Measurements from ENCODE around the gene BMPR1A. TPM values are rescaled to one million over a fixed set of nuclear protein-coding genes. Genes with fewer than 3 reads are reported as not detected.

The BMPR1A gene
- total and polyA plus RNA-seq, 9 of the 15 experiments (the other 6 are each of a cell fraction or from before 2014, with no cell fraction given) = 1.6 to 17.5 (median 9.1) TPM

DNA sequence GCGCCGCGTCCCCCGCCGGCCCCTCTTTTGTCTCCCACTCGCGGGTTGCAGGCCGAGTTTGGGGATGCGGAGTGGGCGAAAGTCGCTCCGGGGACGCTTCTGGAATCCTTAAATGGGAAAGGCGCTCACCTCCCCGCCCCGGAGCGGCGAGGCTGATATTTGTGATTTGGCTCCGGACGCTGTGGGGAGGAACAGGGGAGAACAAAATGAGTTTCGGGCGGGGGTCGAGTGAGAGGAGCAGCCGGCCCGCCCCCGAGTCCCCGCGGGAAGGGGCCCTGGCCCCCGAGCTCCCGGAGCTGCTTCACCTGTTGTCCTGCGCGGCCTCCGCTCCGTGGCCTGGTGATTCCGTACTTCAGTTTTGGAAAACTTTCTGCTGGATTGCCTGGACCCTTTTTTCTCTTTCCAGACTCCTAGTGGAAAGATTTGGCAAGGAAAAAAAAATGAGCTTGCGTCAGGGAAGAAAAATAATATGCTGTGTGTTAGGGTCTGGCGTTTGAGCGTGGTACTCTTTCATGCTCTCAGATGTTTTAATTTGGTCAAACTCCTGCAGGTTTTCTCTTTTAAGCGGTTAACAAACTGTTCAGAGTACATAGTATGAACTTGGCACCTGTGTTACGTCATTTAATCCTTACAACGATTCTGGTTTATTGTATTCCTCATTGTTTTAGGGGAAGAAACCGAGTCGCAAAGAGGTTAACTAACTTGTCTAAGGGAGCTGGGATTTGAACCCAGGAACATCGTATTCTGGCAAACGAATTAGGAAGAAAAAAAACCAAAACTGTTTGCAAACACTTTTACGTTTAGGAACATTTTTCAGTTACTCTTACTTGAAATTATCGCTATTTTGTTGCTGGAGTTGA lies 924 bp downstream of the BMPR1A start (continued):
- TF ChIP-seq ATF1 (CRISPR knock-in tag; IDR thresholded peaks at IDR 0.05) (no peak), ATF1 (tag; IDR thresholded peaks at IDR 0.05) (0 out of 2 replicates have a peak, but pooled peaks have one; percentile 16), RBFOX2 (IDR thresholded peaks at IDR 0.05; ENCODE audit: low read depth, low read length) (peak; percentile 37), ZNF318 (IDR thresholded peaks at IDR 0.05; ENCODE audit: borderline replicate concordance in 1 of 2, low read depth in 1 of 2) (no peak), MNT (conservative IDR thresholded peaks at IDR 0.05) (no peak), SMARCE1 (IDR thresholded peaks at IDR 0.05) (no peak), ZNF57 (CRISPR knock-in tag; IDR thresholded peaks at IDR 0.05) (no peak), POLR2G (IDR thresholded peaks at IDR 0.05; ENCODE audit: low read depth, low read length) (peak; percentile 2; the same call in 1 of the 2 replicates), PHF8 (IDR thresholded peaks at IDR 0.05; ENCODE audit: borderline replicate concordance, low read length) (peak; percentile 29; the same call in 1 of the 2 replicates), NR2C1 (IDR thresholded peaks at IDR 0.05) (no peak), NR2C1 (tag; IDR thresholded peaks at IDR 0.05) (no peak), PATZ1 (CRISPR knock-in tag; IDR thresholded peaks at IDR 0.05; ENCODE audit: borderline replicate concordance) (no peak), FUS (optimal IDR thresholded peaks at IDR 0.05; ENCODE audit: low read depth, low read length) (no peak), FOXK2 (conservative IDR thresholded peaks at IDR 0.05 in 1 of 2, IDR thresholded peaks at IDR 0.05 in 1 of 2; ENCODE audit: low read depth in 2 of 2) (no peak)

Measured in K562 (cell line).